Inferior parietal cortex (tissue), 1 donor: ENCODE data around the gene CCNK.

Experiments
- DNase-seq: peaks from one replicate; pipeline ENCODE4 v3.0.0-alpha.2; 2016; ENCODE audit errors: extremely low spot score

CCNK gene

GRCh38 chr14:99466758-99467157 lies 14.5 kb upstream of the CCNK start:
- no peak for DNase-seq

GRCh38 chr14:99467336-99468078 lies 13.7 kb upstream of the CCNK start:
- DNase-seq, result no peak

GRCh38 chr14:99468081-99468480 lies 13.1 kb upstream of the CCNK start:
- no peak for DNase-seq

- no peak for DNase-seq
Observed at GRCh38 chr14:99468836-99469592, 12.2 kb upstream of the CCNK start.

GRCh38 chr14:99471731-99472130 lies 9.5 kb upstream of the CCNK start:
- no peak for DNase-seq

GRCh38 chr14:99472937-99473336 lies 8.3 kb upstream of the CCNK start:
- no peak for DNase-seq

GRCh38 chr14:99473458-99473857 lies 7.8 kb upstream of the CCNK start:
- no peak for DNase-seq

- DNase-seq, result no peak
Observed at GRCh38 chr14:99475179-99475578, 6.0 kb upstream of the CCNK start.

GRCh38 chr14:99475660-99476059 lies 5.5 kb upstream of the CCNK start:
- no peak for DNase-seq

- no peak for DNase-seq
Observed at GRCh38 chr14:99476864-99477263, 4.3 kb upstream of the CCNK start.

- DNase-seq, result no peak
Observed at GRCh38 chr14:99478128-99478527, 3.1 kb upstream of the CCNK start.

- no peak for DNase-seq
Observed at GRCh38 chr14:99479160-99479905, 1.9 kb upstream of the CCNK start.

- peak; percentile 33 for DNase-seq
Observed at GRCh38 chr14:99479906-99480869, 1.0 kb upstream of the CCNK start, which contains the start of gene SETD3. TSS of gene SETD3 (minus strand) at chr14:99480859. CDS start at chr14:99465805, 15,054 bp downstream.

GRCh38 chr14:99481745-99482099 lies 513 bp downstream of the CCNK start:
- no peak for DNase-seq

GRCh38 chr14:99484106-99484505 lies 2.9 kb downstream of the CCNK start:
- no peak for DNase-seq

GRCh38 chr14:99497341-99497740 lies 16.1 kb downstream of the CCNK start:
- DNase-seq, result no peak

GRCh38 chr14:99497894-99498293 lies 16.7 kb downstream of the CCNK start:
- DNase-seq, result no peak

GRCh38 chr14:99502989-99503421 lies 21.8 kb downstream of the CCNK start:
- DNase-seq, result no peak

GRCh38 chr14:99503848-99504453 lies 22.7 kb downstream of the CCNK start:
- DNase-seq, result no peak

- no peak for DNase-seq
Observed at GRCh38 chr14:99505089-99505488, 23.9 kb downstream of the CCNK start.

GRCh38 chr14:99506276-99506675 lies 25.1 kb downstream of the CCNK start:
- no peak for DNase-seq
